ENCODE data around the gene GLS2. TPM values are rescaled to one million over a fixed set of nuclear protein-coding genes. Genes with fewer than 3 reads are reported as not detected.

GLS2 gene
- 1.3 and 1.4 TPM in 2 replicates for total RNA-seq
- polyA plus RNA-seq = 1.2 and 1.3 TPM in 2 replicates

DNA sequence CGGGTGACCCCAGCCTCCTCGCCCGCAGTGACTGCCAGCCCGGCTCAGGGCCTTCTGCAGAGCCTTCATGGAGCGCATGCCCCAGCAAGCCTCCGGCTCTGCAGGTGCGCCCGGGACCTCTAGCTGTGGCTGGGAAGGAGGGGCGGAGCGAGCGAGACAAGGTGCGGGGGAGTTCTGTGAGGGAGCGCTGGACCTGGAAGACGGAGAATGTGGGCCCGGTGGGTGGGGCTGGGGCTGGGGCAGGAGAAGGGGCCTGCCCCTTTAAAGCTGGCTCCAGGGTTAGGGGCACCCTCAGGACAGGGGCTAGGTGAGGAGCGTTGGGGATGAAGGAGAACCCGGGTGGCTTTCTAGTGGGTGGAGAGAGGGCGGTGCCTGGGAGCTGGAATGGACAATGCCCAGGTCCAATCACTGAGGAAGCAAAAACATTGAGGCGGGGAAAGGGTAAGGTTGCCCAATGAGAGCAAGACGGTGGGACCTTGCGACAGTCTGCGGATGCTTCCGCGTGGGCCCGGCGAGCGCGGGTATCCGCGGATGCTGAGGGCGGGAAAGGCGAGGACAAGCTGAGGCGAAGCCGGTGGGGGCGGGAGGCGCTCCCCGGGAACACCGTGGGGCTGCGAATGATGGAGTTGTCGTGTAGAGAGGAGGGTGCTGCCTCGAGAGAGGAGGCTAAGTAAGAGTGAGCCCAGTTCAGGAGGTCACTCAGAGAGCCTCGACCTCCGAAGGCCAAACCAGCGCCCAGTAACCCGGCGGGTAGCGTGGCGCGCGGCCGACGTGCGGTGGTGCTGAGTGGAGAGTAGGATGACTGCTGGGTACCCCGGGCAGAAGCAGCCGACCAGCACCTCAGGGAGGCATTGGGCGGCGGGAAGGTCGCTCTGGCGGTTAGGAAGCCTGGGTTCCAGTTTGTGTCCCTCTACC lies at the start of gene GLS2:
TSS of gene GLS2 (minus strand) at position 121 of the 915 bp plus-strand sequence. CDS start at position 78, 43 bp downstream.
- TF ChIP-seq, protein P1, sequence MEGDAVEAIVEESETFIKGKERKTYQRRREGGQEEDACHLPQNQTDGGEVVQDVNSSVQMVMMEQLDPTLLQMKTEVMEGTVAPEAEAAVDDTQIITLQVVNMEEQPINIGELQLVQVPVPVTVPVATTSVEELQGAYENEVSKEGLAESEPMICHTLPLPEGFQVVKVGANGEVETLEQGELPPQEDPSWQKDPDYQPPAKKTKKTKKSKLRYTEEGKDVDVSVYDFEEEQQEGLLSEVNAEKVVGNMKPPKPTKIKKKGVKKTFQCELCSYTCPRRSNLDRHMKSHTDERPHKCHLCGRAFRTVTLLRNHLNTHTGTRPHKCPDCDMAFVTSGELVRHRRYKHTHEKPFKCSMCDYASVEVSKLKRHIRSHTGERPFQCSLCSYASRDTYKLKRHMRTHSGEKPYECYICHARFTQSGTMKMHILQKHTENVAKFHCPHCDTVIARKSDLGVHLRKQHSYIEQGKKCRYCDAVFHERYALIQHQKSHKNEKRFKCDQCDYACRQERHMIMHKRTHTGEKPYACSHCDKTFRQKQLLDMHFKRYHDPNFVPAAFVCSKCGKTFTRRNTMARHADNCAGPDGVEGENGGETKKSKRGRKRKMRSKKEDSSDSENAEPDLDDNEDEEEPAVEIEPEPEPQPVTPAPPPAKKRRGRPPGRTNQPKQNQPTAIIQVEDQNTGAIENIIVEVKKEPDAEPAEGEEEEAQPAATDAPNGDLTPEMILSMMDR (IDR thresholded peaks at IDR 0.05; ENCODE audit: low read depth, low read length) = no peak
- Histone ChIP-seq H3K4me1 (ENCODE audit: low read depth) (no peaks in the 10 kb centered on the region), H3K27ac (no peak within 1 kb of the TSS), H3K27me3 (peaks cover 53% of the 10 kb centered on the region), H3K36me3 (no peaks in the 10 kb centered on the region), H3K4me3 (peak within 1 kb of the TSS; percentile 44), H3K9me3 (ENCODE audit: low read depth) (no peaks in the 10 kb centered on the region)
- DNase-seq (ENCODE audit: low read depth in 1 of 2, low spot score in 1 of 2) = peak; percentile 80

DNA sequence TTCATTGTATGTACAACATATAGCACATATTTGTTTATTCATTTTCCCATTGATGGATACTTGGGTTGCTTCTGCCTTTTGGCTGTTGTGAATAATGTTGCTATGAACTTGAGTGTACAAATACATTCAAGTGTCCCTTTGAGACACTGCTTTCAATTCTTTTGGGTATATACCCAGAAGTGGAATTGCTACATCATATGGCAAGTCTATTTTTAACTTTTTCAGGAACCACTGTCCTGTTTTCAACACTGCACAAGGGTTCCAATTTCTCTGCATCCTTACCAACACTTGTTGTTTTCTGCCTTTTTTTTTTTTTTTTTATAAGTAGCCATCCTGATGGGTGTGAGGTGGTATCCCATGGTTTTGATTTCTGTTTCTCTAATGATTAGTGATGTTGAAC lies 49.6 kb upstream of the GLS2 start:
- TF ChIP-seq, protein P1 (IDR thresholded peaks at IDR 0.05; ENCODE audit: low read depth, low read length) = no peak
- DNase-seq (ENCODE audit: low read depth in 1 of 2, low spot score in 1 of 2) = no peak
- Histone ChIP-seq H3K4me3 (no peak overlapping the region), H3K4me1 (ENCODE audit: low read depth) (no peaks in the 10 kb centered on the region), H3K27ac (no peak overlapping the region), H3K36me3 (no peaks in the 10 kb centered on the region), H3K9me3 (ENCODE audit: low read depth) (no peaks in the 10 kb centered on the region), H3K27me3 (no peaks in the 10 kb centered on the region)

DNA sequence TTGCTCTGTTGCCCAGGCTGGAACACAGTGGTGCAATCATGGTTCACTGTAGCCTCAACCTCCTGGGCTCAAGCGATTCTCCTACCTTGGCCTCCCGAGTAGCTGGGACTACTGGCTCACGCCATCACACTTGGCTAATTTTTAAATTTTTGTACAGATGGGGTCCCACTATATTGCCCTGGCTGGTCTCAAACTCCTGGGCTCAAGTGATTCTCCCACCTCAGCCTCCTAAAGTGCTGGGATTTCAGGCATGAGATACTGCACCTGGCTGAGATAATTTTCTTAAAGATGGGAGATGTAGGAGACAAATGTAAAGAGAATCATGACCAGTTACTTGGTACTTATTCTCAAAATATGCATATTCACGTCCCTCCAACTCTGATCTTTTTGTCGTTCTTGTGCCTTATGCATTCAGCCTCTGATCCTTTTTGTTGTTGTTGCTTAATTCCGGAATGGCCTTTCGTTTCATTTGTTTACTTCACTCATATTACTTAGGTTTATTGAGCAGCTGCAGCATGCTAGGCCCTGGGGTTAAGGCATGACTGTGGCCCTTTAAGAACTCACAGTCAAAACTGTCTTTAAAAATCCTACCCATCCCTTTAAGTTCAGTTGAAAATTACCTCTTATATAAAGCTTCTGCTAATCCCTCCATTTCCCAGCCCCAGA lies 42.6 kb upstream of the GLS2 start:
- TF ChIP-seq, protein P1 (IDR thresholded peaks at IDR 0.05; ENCODE audit: low read depth, low read length) = no peak
- no peaks in the 10 kb centered on the region for H3K27me3 ChIP-seq

DNA sequence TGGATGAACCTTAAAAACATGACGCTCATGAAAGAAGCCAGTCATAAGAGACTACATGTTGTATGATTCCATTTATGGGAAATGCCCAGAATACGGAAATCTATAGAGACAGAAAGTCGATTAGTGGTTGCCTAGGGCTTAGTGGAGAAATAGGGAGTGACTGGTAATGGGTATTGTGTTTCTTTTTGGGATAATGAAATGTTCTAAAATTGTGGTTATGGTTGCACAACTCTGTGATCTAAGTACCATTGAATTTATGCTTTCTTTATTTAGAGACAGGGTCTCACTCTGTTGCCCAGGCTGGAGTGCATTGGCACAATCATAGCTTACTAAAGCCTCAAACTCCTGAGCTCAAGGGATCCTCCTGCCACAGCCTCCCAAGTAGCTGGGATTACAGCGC lies 41.7 kb upstream of the GLS2 start:
- Histone ChIP-seq H3K27me3 (no peaks in the 10 kb centered on the region), H3K9me3 (ENCODE audit: low read depth) (no peaks in the 10 kb centered on the region), H3K4me1 (ENCODE audit: low read depth) (no peaks in the 10 kb centered on the region), H3K27ac (no peak overlapping the region), H3K36me3 (no peaks in the 10 kb centered on the region), H3K4me3 (no peak overlapping the region)
- TF ChIP-seq, protein P1 (IDR thresholded peaks at IDR 0.05; ENCODE audit: low read depth, low read length) = no peak
- peak in 1 of 2 donors; percentile 23 for DNase-seq (ENCODE audit: low read depth in 1 of 2, low spot score in 1 of 2)

More for the DNA sequence above, 42.6 kb upstream of the GLS2 start:
- Histone ChIP-seq H3K9me3 (ENCODE audit: low read depth) (no peaks in the 10 kb centered on the region), H3K4me3 (no peak overlapping the region), H3K27ac (no peak overlapping the region), H3K4me1 (ENCODE audit: low read depth) (no peaks in the 10 kb centered on the region), H3K36me3 (no peaks in the 10 kb centered on the region)
- no peak for DNase-seq (ENCODE audit: low read depth in 1 of 2, low spot score in 1 of 2)

DNA sequence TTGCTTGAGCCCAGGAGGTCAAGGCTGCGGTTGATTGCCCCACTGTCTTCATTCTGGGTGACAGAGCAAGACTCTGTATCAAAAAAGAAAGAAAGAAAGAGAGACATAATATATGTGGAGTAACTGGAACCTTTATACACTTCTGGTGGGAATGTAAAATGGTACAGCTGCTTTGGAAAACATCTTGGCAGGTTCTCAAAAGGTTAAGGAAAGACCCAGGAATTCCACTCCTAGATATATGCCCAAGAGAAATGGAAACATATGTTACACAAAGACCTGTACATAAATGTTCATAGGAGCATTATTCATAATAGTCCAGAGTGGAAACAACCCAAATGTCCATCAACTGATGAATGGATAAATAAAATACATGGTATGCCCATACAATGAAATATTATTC lies 40.9 kb upstream of the GLS2 start:
- Histone ChIP-seq H3K4me1 (ENCODE audit: low read depth) (peaks cover 2% of the 10 kb centered on the region), H3K36me3 (no peaks in the 10 kb centered on the region), H3K9me3 (ENCODE audit: low read depth) (no peaks in the 10 kb centered on the region), H3K4me3 (no peak overlapping the region), H3K27me3 (no peaks in the 10 kb centered on the region), H3K27ac (no peak overlapping the region)
- peak in 1 of 2 donors; percentile 50 for DNase-seq (ENCODE audit: low read depth in 1 of 2, low spot score in 1 of 2)
- TF ChIP-seq, protein P1 (IDR thresholded peaks at IDR 0.05; ENCODE audit: low read depth, low read length) = no peak
